HepG2 (cell line): ENCODE results near the gene HES6. TPM values are rescaled to one million over a fixed set of nuclear protein-coding genes. Genes with fewer than 3 reads are reported as not detected.
A peak's percentile ranks its signal among the peaks of the same experiment; 100 is the strongest.

Experiments used
- ARNTL ChIP-seq: sonication (generic); formaldehyde crosslinking; IDR thresholded peaks from 2 replicates; pipeline ENCODE4 v1.4.0; 2020; ENCODE audit warnings: mild to moderate bottlenecking, missing genetic modification reagents
- DNMT3B ChIP-seq: conservative IDR thresholded peaks from 2 replicates; pipeline ENCODE4 v1.6.1; 2016; ENCODE audit warnings: missing biosample characterization, control low read depth
- ERF ChIP-seq: IDR thresholded peaks from 2 replicates; pipeline ENCODE4 v1.6.1; 2018; ENCODE audit warnings: missing biosample characterization, missing genetic modification reagents
- GATAD2A ChIP-seq: IDR thresholded peaks from 2 replicates; pipeline ENCODE4 v1.6.1; 2016
- HIC2 ChIP-seq: sonication (generic); formaldehyde crosslinking; IDR thresholded peaks from 2 replicates; pipeline ENCODE4 v1.9.0; 2022; ENCODE audit warnings: low read depth, missing genetic modification reagents
- MIER2 ChIP-seq: IDR thresholded peaks from 2 replicates; pipeline ENCODE4 v1.6.1; 2016; ENCODE audit warnings: missing biosample characterization, missing genetic modification reagents
- MLX ChIP-seq: IDR thresholded peaks from 2 replicates; pipeline ENCODE4 v1.6.1; 2016
- PATZ1 ChIP-seq: sonication (generic); formaldehyde crosslinking; IDR thresholded peaks from 2 replicates; pipeline ENCODE4 v1.4.0; 2020; ENCODE audit warnings: missing genetic modification reagents
- PAX8 ChIP-seq: sonication (generic); formaldehyde crosslinking; IDR thresholded peaks from 2 replicates; pipeline ENCODE4 v1.8.0; 2022; ENCODE audit warnings: mild to moderate bottlenecking, missing genetic modification reagents, borderline replicate concordance
- RCOR2 ChIP-seq: IDR thresholded peaks from 2 replicates; pipeline ENCODE4 v1.6.1; 2016; ENCODE audit warnings: missing biosample characterization, missing genetic modification reagents
- TFDP1 ChIP-seq: IDR thresholded peaks from 2 replicates; pipeline ENCODE4 v1.6.1; 2016; ENCODE audit warnings: missing compliant biosample characterization, missing genetic modification reagents, borderline replicate concordance
- ZBTB44 ChIP-seq: sonication (generic); formaldehyde crosslinking; IDR thresholded peaks from 2 replicates; pipeline ENCODE4 v1.4.0; 2020; ENCODE audit warnings: missing genetic modification reagents
- ZFX ChIP-seq: sonication (generic); formaldehyde crosslinking; IDR thresholded peaks from 2 replicates; pipeline ENCODE4 v1.4.0; 2020; ENCODE audit warnings: mild to moderate bottlenecking, low read depth, missing genetic modification reagents, moderate library complexity
- ZNF124 ChIP-seq: sonication (generic); formaldehyde crosslinking; IDR thresholded peaks from 2 replicates; pipeline ENCODE4 v1.4.0; 2020; ENCODE audit warnings: missing genetic modification reagents
- ZNF160 ChIP-seq: sonication (generic); formaldehyde crosslinking; IDR thresholded peaks from 2 replicates; pipeline ENCODE4 v1.8.0; 2022; ENCODE audit warnings: mild to moderate bottlenecking, inconsistent platforms, missing genetic modification reagents
- ZNF329 ChIP-seq: sonication (generic); formaldehyde crosslinking; IDR thresholded peaks from 2 replicates; pipeline ENCODE4 v1.9.0; 2021; ENCODE audit warnings: low read depth, mild to moderate bottlenecking, missing genetic modification reagents
- ZNF572 ChIP-seq: sonication (generic); formaldehyde crosslinking; IDR thresholded peaks from 2 replicates; pipeline ENCODE4 v1.5.1; 2020; ENCODE audit warnings: mild to moderate bottlenecking, missing genetic modification reagents
- ZNF614 ChIP-seq: IDR thresholded peaks from 2 replicates; pipeline ENCODE4 v1.6.1; 2018; ENCODE audit warnings: missing biosample characterization, missing genetic modification reagents, inconsistent platforms, borderline replicate concordance
- ZNF710 ChIP-seq: sonication (generic); formaldehyde crosslinking; IDR thresholded peaks from 2 replicates; pipeline ENCODE4 v1.5.0; 2020; ENCODE audit warnings: mild to moderate bottlenecking, missing genetic modification reagents, borderline replicate concordance
- ZNF768 ChIP-seq: sonication (generic); formaldehyde crosslinking; IDR thresholded peaks from 2 replicates; pipeline ENCODE4 v1.4.0; 2020; ENCODE audit warnings: missing genetic modification reagents
- polyA plus RNA-seq, 8 experiments: library from polyadenylated mRNA; depleted of rRNA in 3 of 8; stranded (reverse) in 7 of 8; unstranded in 1 of 8; fragments of >200 nt; fragmentation: Illumina TruSeq in 4 of 8; extraction: Trizol in 4 of 8; gene quantifications; 2 replicates each; pipeline versions ENCODE4 v1.2.1 to v1.2.3, GENCODE V29; 2011 to 2016; ENCODE audit warnings: low read depth in 4 of 8, missing spikeins in 1 of 8, mixed read lengths in 1 of 8; ENCODE audit not compliant: insufficient read depth in 1 of 8
- total RNA-seq, 5 experiments: library from RNA; depleted of rRNA; stranded (reverse); fragments of >200 nt; fragmentation: Illumina TruSeq; extraction: Trizol; gene quantifications; 2 replicates each; pipeline ENCODE4 v1.2.3, GENCODE V29; 2016; ENCODE audit warnings: low read depth in 1 of 5

The HES6 gene
- total and polyA plus RNA-seq, 2 of the 13 experiments (the other 11 are each of a cell fraction or from before 2014, with no cell fraction given): 19.5 to 82.8 TPM

GRCh38 chr2:238256594-238257104 lies 16.8 kb upstream of the HES6 start (continued):
- TF ChIP-seq ZNF710 (CRISPR knock-in tag): peak; percentile 58
- 0 out of 2 replicates have a peak, but pooled peaks have one; percentile 59 for TF ChIP-seq ARNTL (CRISPR knock-in tag)
- no peak for TF ChIP-seq ZNF329 (CRISPR knock-in tag)
- peak; percentile 77; the same call in 1 of the 2 replicates for TF ChIP-seq ZBTB44
- TF ChIP-seq GATAD2A (CRISPR knock-in tag): peak; percentile 83
- peak; percentile 77; the same call in 1 of the 2 replicates for TF ChIP-seq ZNF124 (CRISPR knock-in tag)
- TF ChIP-seq TFDP1 (CRISPR knock-in tag): peak; percentile 60; the same call in 1 of the 2 replicates
- no peak for TF ChIP-seq DNMT3B (CRISPR knock-in tag)
- peak; percentile 62; the same call in 1 of the 2 replicates for TF ChIP-seq PATZ1 (CRISPR knock-in tag)
- no peak for TF ChIP-seq ZNF160 (CRISPR knock-in tag)
- 0 out of 2 replicates have a peak, but pooled peaks have one; percentile 23 for TF ChIP-seq MLX
- TF ChIP-seq PAX8 (CRISPR knock-in tag): no peak
- TF ChIP-seq MIER2 (CRISPR knock-in tag): peak; percentile 65; the same call in 1 of the 2 replicates
- TF ChIP-seq ZNF614 (CRISPR knock-in tag): peak; percentile 90; the same call in 1 of the 2 replicates
- TF ChIP-seq HIC2: no peak
- peak; percentile 72 for TF ChIP-seq ZNF768
- TF ChIP-seq RCOR2 (CRISPR knock-in tag): peak; percentile 53; the same call in 1 of the 2 replicates
- 0 out of 2 replicates have a peak, but pooled peaks have one; percentile 30 for TF ChIP-seq ZNF572 (CRISPR knock-in tag)
- TF ChIP-seq ERF: peak; percentile 94
- peak; percentile 70 for TF ChIP-seq ZFX (CRISPR knock-in tag)
